GM12891 (cell line): ENCODE measurements around the gene HOXD8.

Experiments used
- DNase-seq: peaks from one replicate; pipeline ENCODE4 v3.0.0; 2011; ENCODE audit warnings: low spot score; ENCODE audit not compliant: insufficient read length
- FAIRE-seq: peaks from 2 replicates; lab custom pipeline; 2011; peaks lifted over from hg19 to GRCh38; lab: Jason Lieb, UNC
- PAX5 ChIP-seq: IDR thresholded peaks from 2 replicates; pipeline ENCODE4 v1.6.1; 2011; ENCODE audit warnings: low read length, moderate library complexity, mild to moderate bottlenecking; ENCODE audit not compliant: insufficient read depth, severe bottlenecking
- POLR2A ChIP-seq: IDR thresholded peaks from 2 replicates; pipeline ENCODE4 v1.6.1; 2011; ENCODE audit warnings: low read depth, low read length, control low read depth
- POLR2AphosphoS5 ChIP-seq: IDR thresholded peaks from 2 replicates; pipeline ENCODE4 v1.6.1; 2011; ENCODE audit warnings: low read depth, low read length, control low read depth
- POU2F2 ChIP-seq: IDR thresholded peaks from 2 replicates; pipeline ENCODE4 v1.6.1; 2011; ENCODE audit warnings: low read depth, mild to moderate bottlenecking, control low read depth, low read length, moderate library complexity
- SPI1 ChIP-seq: IDR thresholded peaks from 2 replicates; pipeline ENCODE4 v1.6.1; 2011; ENCODE audit warnings: low read depth, low read length, control low read depth
- TAF1 ChIP-seq: IDR thresholded peaks from 2 replicates; pipeline ENCODE4 v1.6.1; 2011; ENCODE audit warnings: low read depth, low read length, control low read depth

Gene HOXD8

GRCh38 chr2:176131848-176132158 is 2.3 kb downstream of the HOXD8 start:
- no peak for TF ChIP-seq POU2F2
- TF ChIP-seq POLR2A, result no peak
- TF ChIP-seq PAX5, result no peak
- no peak for TF ChIP-seq POLR2AphosphoS5
- TF ChIP-seq TAF1, result no peak
- no peak for TF ChIP-seq SPI1
- no peak for FAIRE-seq
- no peak for DNase-seq

GRCh38 chr2:176132205-176133171 is 3.0 kb downstream of the HOXD8 start:
- FAIRE-seq (no peak), DNase-seq (no peak)
- TF ChIP-seq POLR2A (no peak), POU2F2 (no peak), TAF1 (no peak), PAX5 (no peak)

- DNase-seq, result no peak
- FAIRE-seq, result no peak
- TF ChIP-seq POLR2AphosphoS5, result no peak
- no peak for TF ChIP-seq POU2F2
- no peak for TF ChIP-seq SPI1
- no peak for TF ChIP-seq TAF1
- TF ChIP-seq PAX5, result no peak
- TF ChIP-seq POLR2A, result no peak
These were observed 3.9 kb downstream of the HOXD8 start for GRCh38 chr2:176133389-176133788.

- no peak for FAIRE-seq
- no peak for TF ChIP-seq POLR2A
- no peak for TF ChIP-seq POU2F2
- TF ChIP-seq PAX5, result no peak
- no peak for TF ChIP-seq POLR2AphosphoS5
- TF ChIP-seq SPI1, result no peak
- TF ChIP-seq TAF1, result no peak
- DNase-seq, result no peak
These were observed 4.5 kb downstream of the HOXD8 start for GRCh38 chr2:176134035-176134434.

- DNase-seq (no peak), FAIRE-seq (no peak)
- no peak for TF ChIP-seq POU2F2
- TF ChIP-seq SPI1, result no peak
- no peak for TF ChIP-seq PAX5
- TF ChIP-seq TAF1, result no peak
- no peak for TF ChIP-seq POLR2A
- no peak for TF ChIP-seq POLR2AphosphoS5
These were observed 5.5 kb downstream of the HOXD8 start for GRCh38 chr2:176135035-176135440.

- TF ChIP-seq TAF1, result no peak
- no peak for TF ChIP-seq POU2F2
- no peak for TF ChIP-seq POLR2AphosphoS5
- TF ChIP-seq POLR2A, result no peak
- no peak for TF ChIP-seq SPI1
- TF ChIP-seq PAX5, result no peak
- DNase-seq, result no peak
- no peak for FAIRE-seq
These were observed 7.1 kb downstream of the HOXD8 start for GRCh38 chr2:176136374-176137251.

GRCh38 chr2:176137252-176137580 is 7.7 kb downstream of the HOXD8 start:
- FAIRE-seq (no peak), DNase-seq (no peak)
- TF ChIP-seq POLR2AphosphoS5, result no peak
- TF ChIP-seq PAX5, result no peak
- TF ChIP-seq POLR2A, result no peak
- no peak for TF ChIP-seq SPI1
- TF ChIP-seq TAF1, result no peak
- no peak for TF ChIP-seq POU2F2

- FAIRE-seq (no peak), DNase-seq (no peak)
- TF ChIP-seq PAX5 (no peak), TAF1 (no peak), SPI1 (no peak), POLR2AphosphoS5 (no peak), POU2F2 (no peak), POLR2A (no peak)
These were observed 8.4 kb downstream of the HOXD8 start for GRCh38 chr2:176137906-176138305.

- DNase-seq (no peak), FAIRE-seq (no peak)
- TF ChIP-seq PAX5 (no peak), TAF1 (no peak), POLR2AphosphoS5 (no peak), POLR2A (no peak)
These were observed 9.0 kb downstream of the HOXD8 start for GRCh38 chr2:176138526-176138922.
